PC-3 (cell line): ENCODE data around the gene STK11. TPM values are rescaled to one million over a fixed set of nuclear protein-coding genes. Genes with fewer than 3 reads are reported as not detected.

Experiments
- ATAC-seq: fragments of 200-7000 bp; cut with Tn5 transposase; 2 replicates; pipeline ENCODE4 v1.9.1; 2020; ENCODE audit warnings: mild to moderate bottlenecking, moderate library complexity
- BruUV-seq: library from RNA; stranded (reverse); fragments of 400-500 nt; replicated peaks from 2 replicates; lab custom pipeline; 2021; lab: Mats Ljungman, UMichigan
- CTCF ChIA-PET: fragments of 300-600 bp; sonication (Branson Sonifier 250); formaldehyde crosslinking; loops from one replicate; lab custom pipeline; 2022; ENCODE audit warnings: antibody characterized with exemption; lab: Charles Lee
- POLR2A ChIA-PET: fragments of 300-600 bp; sonication (Branson Sonifier 250); formaldehyde crosslinking; loops from one replicate; lab custom pipeline; 2022; ENCODE audit warnings: antibody characterized with exemption; ENCODE audit not compliant: unreplicated experiment; lab: Charles Lee
- DNase-seq: peaks from one replicate; pipeline ENCODE4 v3.0.0-alpha.2; 2015
- H2AFZ ChIP-seq: fragments of 300-600 bp; sonication (generic); 2 replicates; pipeline ENCODE4 v1.6.0; 2016; ENCODE audit warnings: antibody characterized with exemption, low read length
- H3F3A ChIP-seq: fragments of 300-600 bp; sonication (generic); one replicate; pipeline ENCODE4 v1.6.0; 2017; ENCODE audit warnings: antibody characterized with exemption, low read length, control low read depth, mild to moderate bottlenecking; ENCODE audit not compliant: unreplicated experiment
- H3K27ac ChIP-seq: fragments of 300-600 bp; sonication (generic); 2 replicates; pipeline ENCODE4 v1.5.1; 2016; ENCODE audit warnings: mild to moderate bottlenecking, low read length
- H3K27me3 ChIP-seq: fragments of 300-600 bp; sonication (generic); 2 replicates; pipeline ENCODE4 v1.6.1; 2016; ENCODE audit warnings: low read length, mixed read lengths
- H3K36me3 ChIP-seq: fragments of 300-600 bp; sonication (generic); 2 replicates; pipeline ENCODE4 v1.6.1; 2016; ENCODE audit warnings: low read depth, mixed run types, low read length, mixed read lengths
- H3K4me1 ChIP-seq: fragments of 300-600 bp; sonication (generic); 2 replicates; pipeline ENCODE4 v1.5.1; 2016; ENCODE audit warnings: low read length; ENCODE audit not compliant: insufficient read depth
- H3K4me2 ChIP-seq: fragments of 300-600 bp; sonication (generic); 2 replicates; pipeline ENCODE4 v1.6.0; 2016; ENCODE audit warnings: low read length
- H3K4me3 ChIP-seq: fragments of 300-600 bp; sonication (generic); 2 replicates; pipeline ENCODE4 v1.5.1; 2016; ENCODE audit warnings: mild to moderate bottlenecking, low read length, mixed read lengths
- H3K79me2 ChIP-seq: fragments of 300-600 bp; sonication (generic); 2 replicates; pipeline ENCODE4 v1.6.1; 2017; ENCODE audit warnings: low read length, mixed read lengths
- H3K9ac ChIP-seq: fragments of 300-600 bp; sonication (generic); 2 replicates; pipeline ENCODE4 v1.6.0; 2016; ENCODE audit warnings: mild to moderate bottlenecking, low read length
- H3K9me2 ChIP-seq: fragments of 300-600 bp; sonication (generic); replicated peaks from 2 replicates; pipeline ENCODE4 v1.6.1; 2016; ENCODE audit warnings: mixed run types, low read length, mixed read lengths
- H3K9me3 ChIP-seq: fragments of 300-600 bp; sonication (generic); 2 replicates; pipeline ENCODE4 v1.6.1; 2016; ENCODE audit warnings: low read length, mixed read lengths
- H4K20me1 ChIP-seq: fragments of 300-600 bp; sonication (generic); 2 replicates; pipeline ENCODE4 v1.6.1; 2016; ENCODE audit warnings: low read length, mixed read lengths
- CTCF ChIP-seq: fragments of 300-600 bp; sonication (generic); conservative IDR thresholded peaks from 2 replicates; pipeline ENCODE4 v1.5.1; 2017; ENCODE audit warnings: antibody characterized with exemption, low read depth, mild to moderate bottlenecking, low read length
- EZH2 ChIP-seq: fragments of 300-600 bp; sonication (generic); IDR thresholded peaks from one replicate; pipeline ENCODE4 v1.6.1; 2017; ENCODE audit warnings: antibody characterized with exemption, mild to moderate bottlenecking, low read length; ENCODE audit not compliant: unreplicated experiment
- EZH2phosphoT487 ChIP-seq: fragments of 300-600 bp; sonication (generic); IDR thresholded peaks from 2 replicates; pipeline ENCODE4 v1.6.1; 2018; ENCODE audit warnings: mild to moderate bottlenecking, antibody characterized with exemption, low read length, borderline replicate concordance
- intact Hi-C: fragments of 100-400 bp; cut with micrococcal nuclease; formaldehyde crosslinking; loops from 2 replicates; pipeline ENCODE4 v1.9.0; 2023
- total RNA-seq: library from RNA; depleted of rRNA; stranded (reverse); fragments of >200 nt; gene quantifications from 2 replicates; pipeline ENCODE4 v1.2.3, GENCODE V29; 2014

The STK11 gene
- total RNA-seq, 1 experiment from 2014 or later, result 82.4 TPM

- H3K79me2 ChIP-seq, result peaks cover 30% of the 10 kb centered on the region
- peak; percentile 94 for DNase-seq
- H3K27ac ChIP-seq, result peak overlapping the region; percentile 93
- H3K27me3 ChIP-seq, result no peaks in the 10 kb centered on the region
- H3K36me3 ChIP-seq, result no peaks in the 10 kb centered on the region
- peaks cover 53% of the 10 kb centered on the region for H3K4me1 ChIP-seq
- TSS peak; percentile 33 for BruUV-seq
- intact Hi-C loops, result loop anchor here (10.0 kb wide), 1 partner anchor 73 kb away; the partner anchor contains the start of gene GPX4
- ATAC-seq, result peak; percentile 60
- ChIA-PET POLR2A (no interaction called here), CTCF (no interaction called here)
- H2AFZ ChIP-seq, result peak overlapping the region; percentile 18; the same call in 1 of the 2 replicates
- H3K9ac ChIP-seq, result peak overlapping the region; percentile 73
- peak overlapping the region; percentile 26; the same call in 1 of the 2 replicates for H3K4me3 ChIP-seq
- no peaks in the 10 kb centered on the region for H4K20me1 ChIP-seq
- H3K9me3 ChIP-seq, result no peaks in the 10 kb centered on the region
- no peaks in the 10 kb centered on the region for H3K9me2 ChIP-seq
- H3K4me2 ChIP-seq, result peak overlapping the region; percentile 77
- no peaks in the 10 kb centered on the region for H3F3A ChIP-seq
- peak; percentile 34; the same call in 1 of the 2 replicates for TF ChIP-seq CTCF
- no peak for TF ChIP-seq EZH2phosphoT487
Measured at GRCh38 chr19:1177322-1178114, 28.1 kb upstream of the STK11 start.

GRCh38 chr19:1181606-1182005 is 24.0 kb upstream of the STK11 start:
- POLR2A ChIA-PET, result no interaction called here

GRCh38 chr19:1182068-1182467 is 23.5 kb upstream of the STK11 start:
- ChIA-PET POLR2A (no interaction called here), CTCF (no interaction called here)
- DNase-seq (no peak), ATAC-seq (no peak)
- peak overlapping the region; percentile 95 for H3K27ac ChIP-seq
- no peaks in the 10 kb centered on the region for H3K9me2 ChIP-seq
- H4K20me1 ChIP-seq, result no peaks in the 10 kb centered on the region
- peak overlapping the region; percentile 79 for H3K9ac ChIP-seq
- H3K4me2 ChIP-seq, result peak overlapping the region; percentile 77; the same call in 1 of the 2 replicates
- H3K79me2 ChIP-seq, result 0 out of 2 replicates have a peak, but pooled peaks cover 13% of the 10 kb centered on the region
- no peak for TF ChIP-seq CTCF
- no peak for TF ChIP-seq EZH2
- no peak for TF ChIP-seq EZH2phosphoT487
- H3K9me3 ChIP-seq, result no peaks in the 10 kb centered on the region
- intact Hi-C loops, result no loop called here
- no TSS peak for BruUV-seq
- H3K27me3 ChIP-seq, result no peaks in the 10 kb centered on the region
- H3K4me3 ChIP-seq, result no peak overlapping the region
- no peaks in the 10 kb centered on the region for H3F3A ChIP-seq
- H2AFZ ChIP-seq, result no peak overlapping the region
- peaks cover 50% of the 10 kb centered on the region for H3K4me1 ChIP-seq
- no peaks in the 10 kb centered on the region for H3K36me3 ChIP-seq

More at GRCh38 chr19:1181606-1182005, 24.0 kb upstream of the STK11 start:
- peak overlapping the region; percentile 95 for H3K27ac ChIP-seq
- H4K20me1 ChIP-seq, result no peaks in the 10 kb centered on the region
- no peaks in the 10 kb centered on the region for H3K36me3 ChIP-seq
- no peaks in the 10 kb centered on the region for H3K27me3 ChIP-seq
- peak overlapping the region; percentile 77 for H3K4me2 ChIP-seq
- H3F3A ChIP-seq, result no peaks in the 10 kb centered on the region
- peaks cover 55% of the 10 kb centered on the region for H3K4me1 ChIP-seq
- H3K9me3 ChIP-seq, result no peaks in the 10 kb centered on the region
- CTCF ChIA-PET, result no interaction called here
- intact Hi-C loops, result no loop called here
- ATAC-seq, result no peak
- TF ChIP-seq EZH2, result no peak
- no peak for TF ChIP-seq EZH2phosphoT487
- no peaks in the 10 kb centered on the region for H3K9me2 ChIP-seq
- H3K79me2 ChIP-seq, result 0 out of 2 replicates have a peak, but pooled peaks cover 13% of the 10 kb centered on the region
- H3K9ac ChIP-seq, result peak overlapping the region; percentile 79
- H2AFZ ChIP-seq, result no peak overlapping the region
- BruUV-seq, result no TSS peak
- DNase-seq, result peak; percentile 80
- peak overlapping the region; percentile 47; the same call in 1 of the 2 replicates for H3K4me3 ChIP-seq
